ENCODE measurements around the gene GALNT10. TPM values are rescaled to one million over a fixed set of nuclear protein-coding genes. Genes with fewer than 3 reads are reported as not detected.

The GALNT10 gene
- total and polyA plus RNA-seq, 2 of the 8 experiments (the other 6 are each of a cell fraction or from before 2014, with no cell fraction given) = 4.6 to 15.5 TPM

- Histone ChIP-seq H3K4me1 (replicated peaks in 1 of 4; ENCODE audit: control insufficient read depth in 3 of 4, insufficient read depth in 4 of 4, low read length in 3 of 4) (peaks cover 0 to 9% (median 0%) of the 10 kb centered on the region in 4 experiments; a peak in 1 of 7 replicates), H3K4ac (replicated peaks; ENCODE audit: insufficient read length, low read depth, low read length) (no peak overlapping the region), H2AK5ac (ENCODE audit: low read depth, low read length) (no peak overlapping the region), H4K8ac (ENCODE audit: extremely low read depth, insufficient read depth, low read length) (no peak overlapping the region), H2AFZ (ENCODE audit: low read length) (no peak overlapping the region), H2BK15ac (ENCODE audit: low read length) (no peak overlapping the region), H2BK20ac (ENCODE audit: low read length) (no peak overlapping the region), H3K9me3 (ENCODE audit: insufficient read depth in 2 of 2, low read depth in 1 of 2, low read length in 1 of 2) (no peaks in the 10 kb centered on the region), H3K23ac (ENCODE audit: insufficient read length) (no peak overlapping the region), H4K20me1 (replicated peaks in 1 of 2; ENCODE audit: control insufficient read depth in 1 of 2, insufficient read depth in 2 of 2, low read length in 2 of 2) (peaks cover 0 to 2% of the 10 kb centered on the region in 2 experiments), H2BK5ac (ENCODE audit: low read depth, low read length) (no peak overlapping the region), H3K27me3 (replicated peaks in 1 of 4; ENCODE audit: control insufficient read depth in 3 of 4, extremely low read depth in 1 of 4, insufficient read depth in 3 of 4, low read length in 3 of 4) (no peaks in the 10 kb centered on the region), H4K5ac (ENCODE audit: insufficient read length, low read depth, low read length) (no peak overlapping the region), H3K14ac (ENCODE audit: insufficient read length) (no peak overlapping the region), H2BK120ac (replicated peaks; ENCODE audit: low read depth, low read length) (no peak overlapping the region), H3K9ac (replicated peaks in 1 of 4; ENCODE audit: extremely low read depth in 1 of 4, low read depth in 3 of 4, low read length in 3 of 4) (no peak overlapping the region), H2BK12ac (ENCODE audit: low read depth, low read length) (no peak overlapping the region), H3K23me2 (ENCODE audit: low read depth, low read length) (no peaks in the 10 kb centered on the region), H3K4me3 (ENCODE audit: extremely low read depth in 1 of 4, insufficient read depth in 2 of 4, low read depth in 3 of 4, low read length in 4 of 4) (no peak overlapping the region), H3K79me2 (ENCODE audit: control insufficient read depth in 1 of 2, insufficient read depth in 2 of 2, low read length in 2 of 2) (no peaks in the 10 kb centered on the region), H3K4me2 (ENCODE audit: insufficient read depth in 1 of 2, low read depth in 2 of 2, low read length in 2 of 2) (no peak overlapping the region), H3K18ac (ENCODE audit: extremely low read depth, low read length) (no peak overlapping the region), H3K27ac (ENCODE audit: low read depth, low read length) (no peak overlapping the region), H3K36me3 (ENCODE audit: control insufficient read depth in 2 of 4, insufficient read depth in 4 of 4, low read length in 3 of 4) (no peaks in the 10 kb centered on the region), H3K56ac (replicated peaks; ENCODE audit: insufficient read length, low read depth, low read length) (no peak overlapping the region), H4K91ac (replicated peaks; ENCODE audit: insufficient read length, low read length) (no peak overlapping the region), H3K79me1 (ENCODE audit: low read depth, low read length) (0 out of 2 replicates have a peak, but pooled peaks cover 3% of the 10 kb centered on the region)
- DNase-seq (ENCODE audit: low read depth in 1 of 2, low spot score in 2 of 2) = no peak
- ChIA-PET POLR2A (ENCODE audit: partially characterized antibody) (no interaction called here), CTCF (ENCODE audit: partially characterized antibody) (interaction anchor here (0.9 kb wide), 1 partner anchor 11 kb away, joined by 3 read pairs; no protein-coding TSS in a partner anchor)
- FAIRE-seq = no peak
- 83% methylated on average over 1 of the region's 1 CpG; no CpG with 5 or more reads in 1 of the 2 experiments for WGBS, 2 experiments (ENCODE audit: extremely low coverage in 1 of 2, insufficient coverage in 1 of 2, insufficient read length in 1 of 2, insufficient replicate concordance in 2 of 2, low coverage in 1 of 2, low lambda C conversion rate in 2 of 2, missing lambda C conversion rate in 1 of 2)
- TF ChIP-seq ASH2L (IDR thresholded peaks at IDR 0.05; ENCODE audit: low read length) = no peak
- no peak for TF ChIP-seq BACH1 (IDR thresholded peaks at IDR 0.05; ENCODE audit: low read length)
- TF ChIP-seq ATF2 (IDR thresholded peaks at IDR 0.05; ENCODE audit: low read length) = no peak
- no peak for TF ChIP-seq SRF (IDR thresholded peaks at IDR 0.05; ENCODE audit: low read depth, low read length)
- TF ChIP-seq HDAC6 (IDR thresholded peaks at IDR 0.05; ENCODE audit: low read depth, low read length) = no peak
- TF ChIP-seq CREB1 (IDR thresholded peaks at IDR 0.05) = no peak
- no peak for TF ChIP-seq SUZ12 (IDR thresholded peaks at IDR 0.05; ENCODE audit: low read length)
- no peak for TF ChIP-seq USF2 (IDR thresholded peaks at IDR 0.05; ENCODE audit: low read length)
- TF ChIP-seq TAF1 (IDR thresholded peaks at IDR 0.05; ENCODE audit: low read depth, low read length) = no peak
- no peak for TF ChIP-seq RFX5 (IDR thresholded peaks at IDR 0.05; ENCODE audit: borderline replicate concordance, low read depth, low read length)
- no peak for TF ChIP-seq BCL11A (IDR thresholded peaks at IDR 0.05; ENCODE audit: low read depth in 2 of 2, low read length in 2 of 2)
- TF ChIP-seq HDAC2 (IDR thresholded peaks at IDR 0.05; ENCODE audit: borderline replicate concordance in 1 of 2, low read depth in 2 of 2, low read length in 2 of 2) = no peak
Observed at GRCh38 chr5:154271466-154271865, 80.9 kb downstream of the GALNT10 start.
